Measurements from ENCODE around the gene TOMM7.
A peak's percentile ranks its signal among the peaks of the same experiment; 100 is the strongest.
"Not testable (repeated sequence)": the region's sequence is repeated elsewhere in the genome, so short reads cannot be mapped to it uniquely, and the experiment has no call there.

The TOMM7 gene

GRCh38 chr7:22853138-22853537 is 30.5 kb upstream of the TOMM7 start:
- no peak for DNase-seq

GRCh38 chr7:22851145-22851544 is 28.5 kb upstream of the TOMM7 start:
- no peak for DNase-seq

- DNase-seq, result not testable (repeated sequence)
These were observed 27.7 kb upstream of the TOMM7 start for GRCh38 chr7:22850394-22850793.

GRCh38 chr7:22849662-22850061 is 27.0 kb upstream of the TOMM7 start:
- no peak for DNase-seq

GRCh38 chr7:22849172-22849571 is 26.5 kb upstream of the TOMM7 start:
- peak; percentile 29 for DNase-seq

GRCh38 chr7:22846961-22847360 is 24.3 kb upstream of the TOMM7 start:
- DNase-seq, result no peak

GRCh38 chr7:22845221-22845834 is 22.7 kb upstream of the TOMM7 start:
- no peak for DNase-seq

- no peak for DNase-seq
These were observed 21.1 kb upstream of the TOMM7 start for GRCh38 chr7:22843681-22844309.

GRCh38 chr7:22842973-22843372 is 20.3 kb upstream of the TOMM7 start:
- DNase-seq, result no peak

GRCh38 chr7:22842383-22842941 is 19.8 kb upstream of the TOMM7 start:
- peak; percentile 70 for DNase-seq

GRCh38 chr7:22841954-22842353 is 19.3 kb upstream of the TOMM7 start:
- DNase-seq, result no peak

- DNase-seq, result no peak
These were observed 14.7 kb upstream of the TOMM7 start for GRCh38 chr7:22837308-22837707.

GRCh38 chr7:22836506-22836905 is 13.9 kb upstream of the TOMM7 start:
- not testable (repeated sequence) for DNase-seq

GRCh38 chr7:22833957-22834356 is 11.3 kb upstream of the TOMM7 start:
- DNase-seq, result no peak

- no peak for DNase-seq
These were observed 10.6 kb upstream of the TOMM7 start for GRCh38 chr7:22833113-22833855.

GRCh38 chr7:22832401-22832800 is 9.8 kb upstream of the TOMM7 start:
- DNase-seq, result no peak

- no peak for DNase-seq
These were observed 9.1 kb upstream of the TOMM7 start for GRCh38 chr7:22831602-22832305.

- no peak for DNase-seq
These were observed 4.9 kb upstream of the TOMM7 start for GRCh38 chr7:22827563-22827962.

GRCh38 chr7:22826593-22826992 is 3.9 kb upstream of the TOMM7 start:
- no peak for DNase-seq

GRCh38 chr7:22824760-22825159 is 2.1 kb upstream of the TOMM7 start:
- DNase-seq, result no peak

GRCh38 chr7:22823142-22823497 is 471 bp upstream of the TOMM7 start:
- no peak for DNase-seq

GRCh38 chr7:22821702-22822485 is 755 bp downstream of the TOMM7 start:
- DNase-seq, result no peak

- DNase-seq, result no peak
These were observed 3.2 kb downstream of the TOMM7 start for GRCh38 chr7:22819476-22819875.
